Left colon (tissue), 2 donors: ENCODE results near the gene BANF2. TPM values are rescaled to one million over a fixed set of nuclear protein-coding genes. Genes with fewer than 3 reads are reported as not detected.
"Not testable (repeated sequence)": the region's sequence is repeated elsewhere in the genome, so short reads cannot be mapped to it uniquely, and the experiment has no call there.

Experiments
- ATAC-seq: fragments of 200-7000 bp; cut with Tn5 transposase; one replicate; pipeline ENCODE4 v1.9.1; 2020; ENCODE audit warnings: mild to moderate bottlenecking, moderate library complexity
- DNase-seq, 2 donors: peaks; one replicate each; pipeline ENCODE4 v3.0.0-alpha.2; 2020
- intact Hi-C, 2 donors: fragments of 100-400 bp; cut with DNase I in 1 of 2; cut with micrococcal nuclease in 1 of 2; formaldehyde crosslinking; loops; one replicate each; pipeline versions ENCODE4 v1.11.2 to v1.14.0; 2022; cut with DNase I, micrococcal nuclease
- total RNA-seq, 2 donors: library from RNA; stranded (reverse); fragmentation: NEBNext Ultra II Directional; extraction: Animal tissue kit (Norgen Biotek cat#: 25700); gene quantifications; one replicate each; pipeline ENCODE4 v1.2.1, GENCODE V29; 2021
- donor health status: DM: no; HTN: no; CAD: no.
- donor health status: DM: yes; HTN: yes; CAD: no.

Gene BANF2
- total RNA-seq, 2 donors from 2014 or later: not detected

DNA sequence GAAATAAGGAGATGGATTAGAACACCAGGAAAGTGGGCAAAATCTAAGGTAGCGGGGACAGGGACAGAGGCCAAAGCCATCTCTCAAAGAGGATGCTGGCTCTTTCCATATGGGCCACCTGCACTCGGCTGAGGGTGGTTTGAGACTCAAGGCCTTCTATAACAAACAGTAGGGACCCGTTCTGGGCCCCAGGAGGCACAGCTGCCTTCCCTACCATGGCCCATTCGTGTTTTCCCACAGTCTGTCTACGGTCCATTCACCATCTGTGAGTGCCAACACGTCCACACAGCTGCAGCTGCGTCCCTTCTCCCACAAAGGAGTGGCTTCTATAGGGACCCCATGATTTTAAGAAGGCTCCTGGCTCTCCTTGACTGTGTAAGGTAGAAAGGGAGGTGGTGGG, 871 bp downstream of the BANF2 start:
- ATAC-seq: no peak
- intact Hi-C loops: no loop called here
- no peak for DNase-seq

GRCh38 chr20:17701826-17702225, 2.1 kb downstream of the BANF2 start:
- no peak for DNase-seq
- no peak for ATAC-seq
- intact Hi-C loops: no loop called here

- ATAC-seq (no peak), DNase-seq (no peak)
- intact Hi-C loops: no loop called here
These were observed 5.0 kb downstream of the BANF2 start for GRCh38 chr20:17704589-17705317.

GRCh38 chr20:17705916-17706315, 6.2 kb downstream of the BANF2 start:
- intact Hi-C loops: no loop called here
- DNase-seq (no peak), ATAC-seq (no peak)

DNA sequence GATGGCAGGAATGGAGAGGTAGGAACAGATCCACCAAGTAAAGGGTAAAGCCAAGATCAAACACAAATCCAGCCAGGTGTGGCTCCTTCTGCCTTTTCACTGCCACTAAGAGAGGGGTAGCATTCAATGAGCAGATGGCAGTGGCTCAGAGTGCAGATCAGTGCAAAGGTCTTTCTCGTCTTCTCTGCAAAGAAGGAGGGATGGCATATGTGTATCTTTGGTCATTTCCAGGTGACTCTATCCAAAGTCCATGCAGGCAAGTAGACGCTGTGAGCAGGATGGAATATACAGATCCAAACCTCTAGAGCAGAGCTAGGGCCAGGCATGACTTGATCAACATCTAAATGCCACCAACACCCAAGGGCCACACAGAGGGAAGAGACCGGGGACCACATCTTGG, 6.9 kb downstream of the BANF2 start:
- intact Hi-C loops: no loop called here
- peak; percentile 57 for ATAC-seq
- DNase-seq: no peak

- intact Hi-C loops, DNase-seq, ATAC-seq: not testable (repeated sequence)
These were observed 8.2 kb downstream of the BANF2 start for GRCh38 chr20:17707951-17708350.

GRCh38 chr20:17708675-17709360, 9.1 kb downstream of the BANF2 start:
- intact Hi-C loops: no loop called here
- ATAC-seq (no peak), DNase-seq (no peak)

DNA sequence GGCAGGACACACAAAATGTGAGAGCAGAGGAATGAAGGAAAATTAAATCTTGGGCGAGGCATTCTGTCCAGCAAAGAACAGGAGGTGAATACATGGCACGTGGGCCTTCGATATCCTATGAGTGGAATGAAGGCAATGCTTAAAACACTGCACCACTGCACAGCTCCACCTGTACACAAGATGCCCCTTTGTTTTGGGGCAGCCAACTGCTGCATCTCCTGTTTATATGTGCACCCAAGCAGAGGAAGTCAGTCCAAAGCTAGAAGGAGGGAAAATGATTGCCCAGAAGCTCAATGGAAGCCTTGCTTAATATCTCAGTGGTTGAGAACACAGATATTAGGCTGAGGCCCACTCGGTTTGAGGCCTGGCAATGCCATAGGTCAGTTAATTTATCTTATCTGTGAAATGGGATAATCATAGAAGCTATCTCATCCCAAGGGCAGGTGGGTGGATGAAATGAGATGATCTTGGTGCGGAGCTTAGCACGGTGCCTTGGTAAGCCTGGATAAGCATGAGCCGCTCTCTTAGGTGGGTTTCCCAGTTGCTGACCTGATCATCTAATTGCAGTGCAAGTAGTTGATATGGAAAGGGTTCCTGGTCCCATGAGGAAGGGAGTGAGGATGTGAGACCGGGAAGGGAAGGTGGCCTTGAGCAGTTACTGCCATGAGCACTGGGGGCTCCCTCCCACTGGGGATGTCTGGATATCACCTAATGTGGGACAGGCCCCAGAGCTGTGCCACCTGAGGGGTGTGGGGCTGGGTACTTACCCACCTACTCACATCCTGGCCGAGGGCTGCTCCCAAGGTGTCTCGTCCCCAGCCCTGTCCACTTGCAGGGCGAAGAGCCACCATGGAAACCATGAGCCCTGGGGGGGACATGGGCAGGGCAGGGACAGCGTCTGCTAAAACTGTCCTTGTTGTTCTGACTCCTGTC, 9.9 kb downstream of the BANF2 start:
- DNase-seq (no peak), ATAC-seq (no peak)
- intact Hi-C loops: no loop called here

DNA sequence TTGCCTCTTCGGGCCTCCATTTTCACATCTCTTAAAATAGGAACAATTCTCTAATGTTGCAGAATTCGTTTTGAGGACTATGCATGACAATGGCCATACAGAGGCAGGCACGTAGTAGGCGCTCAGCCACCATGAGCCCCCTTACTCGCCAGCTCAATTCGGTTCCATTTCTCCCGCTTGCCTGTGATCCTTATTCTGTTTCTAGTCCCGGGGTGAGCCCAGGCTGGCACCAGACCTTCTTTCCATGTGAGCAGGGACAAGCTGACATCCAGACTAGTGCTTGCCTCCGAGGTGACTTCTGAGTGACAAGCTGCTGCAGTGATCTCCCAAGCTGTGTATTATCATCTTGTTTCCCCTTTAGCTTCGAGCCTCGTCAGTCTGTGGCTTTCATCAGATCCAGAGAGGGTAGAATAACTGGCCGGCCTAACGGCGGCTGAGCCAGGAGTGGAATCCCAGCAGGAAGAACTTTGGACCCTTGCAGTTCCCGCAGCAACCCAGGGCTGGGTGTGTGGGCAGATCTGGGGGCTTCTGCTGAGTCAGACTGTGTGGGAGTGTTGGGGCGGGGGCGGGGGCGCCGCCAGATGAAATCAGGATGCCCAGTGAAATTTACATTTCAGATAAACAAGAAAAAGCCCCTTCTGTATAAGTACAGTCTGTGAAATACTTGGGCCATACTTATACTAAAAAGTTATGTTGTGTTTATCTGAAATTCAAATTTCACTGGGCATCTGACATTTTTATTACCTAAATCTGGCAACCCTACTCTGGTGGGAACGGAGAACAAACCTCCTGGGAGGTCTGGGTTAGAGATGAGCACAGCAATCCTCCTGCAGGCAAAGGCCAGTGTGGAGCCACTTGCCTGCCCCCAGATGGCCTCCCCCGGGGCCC, 10.9 kb downstream of the BANF2 start:
- peak in 1 of 2 donors; percentile 27 for DNase-seq
- ATAC-seq: peak; percentile 82
- intact Hi-C loops: no loop called here

GRCh38 chr20:17711267-17711627, 11.5 kb downstream of the BANF2 start:
- ATAC-seq (no peak), DNase-seq (no peak)
- intact Hi-C loops: no loop called here

DNA sequence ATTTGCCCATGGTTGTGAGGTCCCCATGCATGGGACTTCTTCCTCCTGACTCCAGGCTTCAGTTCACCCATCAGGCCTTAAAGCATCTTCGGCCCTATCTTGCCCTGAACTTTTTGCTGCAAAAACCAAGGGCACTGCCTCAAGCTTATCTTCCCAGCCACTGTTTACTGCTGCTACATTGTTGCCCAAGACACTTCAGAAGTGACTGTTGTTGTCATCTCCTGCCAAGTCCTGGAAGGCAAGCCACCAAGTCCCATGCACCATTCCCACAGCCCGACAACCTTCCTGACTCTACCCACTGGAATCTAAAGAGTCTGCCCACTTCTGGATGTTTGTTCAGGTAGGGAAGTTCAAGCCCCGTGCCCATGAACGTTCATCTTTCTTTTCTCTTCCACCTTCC, 12.4 kb downstream of the BANF2 start:
- intact Hi-C loops: no loop called here
- ATAC-seq (no peak), DNase-seq (no peak)

DNA sequence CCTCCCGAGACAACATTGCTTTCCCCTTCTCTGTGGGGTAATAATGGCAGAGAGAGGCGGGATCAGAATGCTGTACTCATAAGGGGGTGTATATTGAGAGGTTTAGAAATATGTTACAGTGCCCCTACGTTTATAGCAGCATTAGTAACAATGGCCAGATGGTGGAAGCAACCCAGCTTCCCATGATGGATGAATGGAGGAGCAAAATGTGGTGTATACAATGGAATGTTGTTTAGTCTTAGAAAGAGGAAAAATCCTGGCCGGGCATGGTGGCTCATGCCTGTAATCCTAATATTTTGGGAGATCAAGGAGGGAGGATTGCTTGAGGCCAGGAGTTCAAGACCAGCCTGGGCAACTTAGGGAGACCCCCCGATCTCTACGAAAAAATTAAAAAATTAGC, 12.9 kb downstream of the BANF2 start:
- intact Hi-C loops: no loop called here
- no peak for ATAC-seq

GRCh38 chr20:17714597-17714996, 14.8 kb downstream of the BANF2 start:
- no peak for ATAC-seq

More for the DNA sequence above, 12.9 kb downstream of the BANF2 start:
- no peak for DNase-seq

DNA sequence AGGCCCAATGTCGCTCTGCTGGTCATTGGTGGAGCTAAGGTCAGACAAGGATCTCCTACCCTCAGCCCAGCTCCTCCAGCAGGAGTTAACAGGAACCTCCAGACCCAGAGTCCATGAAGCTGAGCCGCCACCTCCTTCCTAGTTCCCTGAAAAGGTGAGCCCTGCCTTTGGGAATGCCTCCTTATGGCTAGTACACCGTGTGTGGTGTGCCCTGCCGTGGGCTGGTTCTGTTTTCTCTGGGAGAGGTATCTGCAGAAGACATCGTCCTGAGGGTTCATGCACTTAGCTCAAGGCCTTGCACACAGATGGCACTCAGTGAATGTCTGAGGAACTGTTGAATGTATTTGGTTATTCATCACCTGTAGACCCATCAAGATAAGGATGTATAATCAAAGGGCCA, 15.3 kb downstream of the BANF2 start:
- intact Hi-C loops: no loop called here
- ATAC-seq (no peak), DNase-seq (no peak)

More at GRCh38 chr20:17714597-17714996, 14.8 kb downstream of the BANF2 start:
- no peak for DNase-seq
- intact Hi-C loops: no loop called here

DNA sequence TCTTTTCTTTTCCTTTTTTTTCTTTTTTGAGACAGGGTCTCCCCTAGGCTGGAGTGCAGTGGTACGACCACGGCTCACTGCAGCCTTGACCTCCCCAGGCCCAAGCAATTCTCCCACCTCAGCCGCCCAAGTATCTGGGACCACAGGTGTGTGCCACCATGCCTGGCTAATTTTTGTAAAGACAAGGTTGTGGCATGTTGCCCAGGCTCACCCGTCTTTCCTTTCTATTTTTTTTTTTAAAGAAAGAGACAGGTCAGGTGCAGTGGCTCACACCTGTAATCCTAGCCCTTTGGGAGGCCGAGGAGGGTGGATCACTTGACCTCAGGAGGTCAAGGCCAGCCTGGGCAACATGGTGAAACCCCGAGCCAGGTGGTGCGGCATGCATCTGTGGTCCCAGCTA, 16.6 kb downstream of the BANF2 start:
- DNase-seq: no peak
- no peak for ATAC-seq
- intact Hi-C loops: no loop called here

DNA sequence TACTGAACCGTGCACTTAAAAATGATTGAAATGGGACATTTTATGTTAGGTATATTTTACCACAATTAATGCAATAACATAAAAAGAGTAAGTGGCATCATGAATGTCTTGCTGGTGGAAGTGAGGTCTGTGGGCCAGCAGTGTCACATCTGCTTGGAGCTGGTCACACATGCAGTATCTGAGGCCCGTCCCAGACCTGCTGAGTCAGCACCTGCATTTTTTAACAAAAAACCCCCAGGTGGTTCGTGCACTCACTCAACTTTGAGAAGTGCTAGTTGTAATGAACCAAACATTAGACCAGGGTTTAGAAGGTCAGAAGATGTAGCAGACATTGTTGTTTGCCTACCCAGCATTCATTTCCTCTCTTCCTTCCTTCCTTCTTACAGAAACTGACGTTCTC, 21.0 kb downstream of the BANF2 start:
- intact Hi-C loops: no loop called here
- ATAC-seq: no peak

DNA sequence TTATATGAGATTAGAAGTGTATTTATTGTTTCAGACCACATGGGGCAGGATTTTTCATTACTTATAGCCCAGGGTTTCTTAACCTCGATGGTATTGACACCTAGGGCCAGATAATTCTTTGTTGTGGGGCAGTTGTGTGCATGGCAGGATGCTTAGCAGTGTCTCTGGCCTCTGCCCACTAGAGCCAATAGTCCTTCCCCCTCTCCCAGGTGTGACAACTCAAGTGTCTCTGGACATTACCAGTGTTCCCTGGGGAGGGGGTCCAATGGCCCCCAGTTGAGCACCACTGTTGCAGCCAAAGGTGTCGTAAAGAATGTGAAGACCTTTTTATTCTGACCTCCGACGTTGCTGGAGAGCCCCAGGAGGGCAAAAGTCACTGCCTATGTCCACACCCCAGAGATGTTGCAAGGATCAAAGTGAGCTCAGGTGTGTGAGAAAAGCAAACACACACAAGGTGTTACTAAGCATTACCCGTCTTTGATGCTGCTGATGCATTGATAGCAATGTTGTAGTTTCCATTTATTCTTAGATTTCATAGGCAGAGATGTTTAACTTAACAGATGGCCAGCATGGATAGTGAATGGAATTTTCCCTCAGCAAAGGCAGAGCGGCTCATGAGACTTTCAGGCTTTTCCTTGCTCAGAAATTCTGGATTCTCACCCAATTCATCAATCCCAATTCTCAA, 22.2 kb downstream of the BANF2 start:
- intact Hi-C loops: no loop called here
- ATAC-seq (peak; percentile 98), DNase-seq (peak; percentile 18 to 47)

More for the DNA sequence above, 21.0 kb downstream of the BANF2 start:
- DNase-seq: no peak
